Fibroblast of skin of left biceps (primary cell): ENCODE data around the gene NR5A2.

ENCODE experiments used
- DNase-seq, 2 experiments: peaks; one replicate each; pipeline ENCODE4 v3.0.0-alpha.2; 2013; ENCODE audit warnings: low read depth in 2 of 2

NR5A2 gene

GRCh38 chr1:200205216-200205995 lies 177.9 kb downstream of the NR5A2 start:
- no peak for DNase-seq

- peak in 1 of 2 experiments; percentile 47 for DNase-seq
These were observed 178.8 kb downstream of the NR5A2 start for GRCh38 chr1:200206340-200206739.

GRCh38 chr1:200206761-200207160 lies 179.3 kb downstream of the NR5A2 start:
- no peak for DNase-seq

- no peak for DNase-seq
These were observed 180.2 kb downstream of the NR5A2 start for GRCh38 chr1:200207711-200208126.

- DNase-seq: no peak
These were observed 183.6 kb downstream of the NR5A2 start for GRCh38 chr1:200211157-200211556.

- no peak for DNase-seq
These were observed 185.9 kb downstream of the NR5A2 start for GRCh38 chr1:200213392-200213791.

GRCh38 chr1:200213921-200214320 lies 186.4 kb downstream of the NR5A2 start:
- no peak for DNase-seq

GRCh38 chr1:200215350-200215749 lies 187.8 kb downstream of the NR5A2 start:
- no peak for DNase-seq

GRCh38 chr1:200217703-200218102 lies 190.2 kb downstream of the NR5A2 start:
- no peak for DNase-seq

GRCh38 chr1:200221614-200222282 lies 194.2 kb downstream of the NR5A2 start:
- no peak for DNase-seq

GRCh38 chr1:200223207-200223606 lies 195.7 kb downstream of the NR5A2 start:
- no peak for DNase-seq

- no peak for DNase-seq
These were observed 196.1 kb downstream of the NR5A2 start for GRCh38 chr1:200223613-200224012.

GRCh38 chr1:200224315-200224714 lies 196.8 kb downstream of the NR5A2 start:
- no peak for DNase-seq

GRCh38 chr1:200226268-200226968 lies 198.9 kb downstream of the NR5A2 start:
- no peak for DNase-seq

GRCh38 chr1:200226969-200227303 lies 199.4 kb downstream of the NR5A2 start:
- no peak for DNase-seq
